Putamen (tissue), 1 donor: ENCODE measurements around the gene VSTM5.
"Not testable (repeated sequence)": the region's sequence is repeated elsewhere in the genome, so short reads cannot be mapped to it uniquely, and the experiment has no call there.

Experiments used
- DNase-seq: peaks from one replicate; pipeline ENCODE4 v3.0.0-alpha.2; 2016; ENCODE audit warnings: low spot score

VSTM5 gene

GRCh38 chr11:93850594-93851018 is at the start of gene VSTM5:
TSS of gene VSTM5 (minus strand) at chr11:93850618. CDS start at chr11:93850502, 116 bp downstream.
- DNase-seq: no peak

GRCh38 chr11:93895106-93895862 is 44.9 kb upstream of the VSTM5 start:
- DNase-seq: peak; percentile 42

- no peak for DNase-seq
Observed at GRCh38 chr11:93890391-93891051, 40.1 kb upstream of the VSTM5 start.

GRCh38 chr11:93887111-93887510 is 36.7 kb upstream of the VSTM5 start:
- no peak for DNase-seq

GRCh38 chr11:93879114-93879513 is 28.7 kb upstream of the VSTM5 start:
- not testable (repeated sequence) for DNase-seq

GRCh38 chr11:93875637-93876036 is 25.2 kb upstream of the VSTM5 start:
- no peak for DNase-seq

- DNase-seq: no peak
Observed at GRCh38 chr11:93871526-93871925, 21.1 kb upstream of the VSTM5 start.

GRCh38 chr11:93870616-93871015 is 20.2 kb upstream of the VSTM5 start:
- DNase-seq: no peak

- DNase-seq: no peak
Observed at GRCh38 chr11:93869830-93870229, 19.4 kb upstream of the VSTM5 start.

GRCh38 chr11:93868404-93868803 is 18.0 kb upstream of the VSTM5 start:
- not testable (repeated sequence) for DNase-seq

GRCh38 chr11:93861808-93862207 is 11.4 kb upstream of the VSTM5 start:
- DNase-seq: no peak

- no peak for DNase-seq
Observed at GRCh38 chr11:93858121-93858775, 7.8 kb upstream of the VSTM5 start.

GRCh38 chr11:93857413-93858120 is 7.1 kb upstream of the VSTM5 start:
- no peak for DNase-seq

- no peak for DNase-seq
Observed at GRCh38 chr11:93852242-93852641, 1.8 kb upstream of the VSTM5 start.

- DNase-seq: no peak
Observed at GRCh38 chr11:93849751-93850593, 446 bp downstream of the VSTM5 start.

GRCh38 chr11:93849201-93849600 is 1.2 kb downstream of the VSTM5 start:
- DNase-seq: no peak

- DNase-seq: no peak
Observed at GRCh38 chr11:93846411-93846810, 4.0 kb downstream of the VSTM5 start.

GRCh38 chr11:93845181-93846092 is 5.0 kb downstream of the VSTM5 start:
- DNase-seq: no peak

- no peak for DNase-seq
Observed at GRCh38 chr11:93844568-93844967, 5.8 kb downstream of the VSTM5 start.

- no peak for DNase-seq
Observed at GRCh38 chr11:93843906-93844305, 6.5 kb downstream of the VSTM5 start.
